Vagina (tissue), 2 donors: ENCODE data around the gene FBXL7. TPM values are rescaled to one million over a fixed set of nuclear protein-coding genes. Genes with fewer than 3 reads are reported as not detected.

Source experiments
- DNase-seq, 2 donors: peaks; one replicate each; pipeline ENCODE4 v3.0.0-alpha.2; 2017; ENCODE audit errors: extremely low spot score in 2 of 2
- H3K27ac ChIP-seq: fragments of 200-600 bp; sonication (generic); one replicate; pipeline ENCODE4 v1.5.1; 2019
- H3K27me3 ChIP-seq: fragments of 200-600 bp; sonication (generic); one replicate; pipeline ENCODE4 v1.5.1; 2019
- H3K36me3 ChIP-seq, 2 donors: fragments of 200-600 bp; sonication (generic); one replicate each; pipeline ENCODE4 v1.5.1; 2017 to 2019
- H3K4me1 ChIP-seq: fragments of 200-600 bp; sonication (generic); one replicate; pipeline ENCODE4 v1.5.1; 2019
- H3K4me3 ChIP-seq, 2 donors: fragments of 200-600 bp; sonication (generic); 1 replicate in 1 of 2; 2 replicates in 1 of 2; pipeline ENCODE4 v1.5.1; 2016 to 2019
- H3K9me3 ChIP-seq: fragments of 200-600 bp; sonication (generic); one replicate; pipeline ENCODE4 v1.5.1; 2019
- CTCF ChIP-seq, 3 experiments: fragments of 450-650 bp in 2 of 3; fragments of 200-600 bp in 1 of 3; sonication (generic) in 1 of 3; IDR thresholded peaks; one replicate each; pipeline ENCODE4 v1.5.1; 2017 to 2019; ENCODE audit warnings: antibody characterized with exemption in 3 of 3, mild to moderate bottlenecking in 2 of 3, moderate library complexity in 2 of 3
- POLR2A ChIP-seq, 2 donors: fragments of 450-650 bp; IDR thresholded peaks; one replicate each; pipeline ENCODE4 v1.6.1; 2017; ENCODE audit warnings: antibody characterized with exemption in 2 of 2, mild to moderate bottlenecking in 2 of 2, moderate library complexity in 2 of 2
- POLR2AphosphoS5 ChIP-seq, 2 donors: sonication (generic); formaldehyde crosslinking; IDR thresholded peaks; one replicate each; pipeline ENCODE4 v1.9.0; 2017; ENCODE audit warnings: antibody characterized with exemption in 2 of 2, mild to moderate bottlenecking in 2 of 2, low read depth in 1 of 2; ENCODE audit not compliant: insufficient read depth in 1 of 2
- intact Hi-C: fragments of 100-400 bp; cut with DNase I; formaldehyde crosslinking; loops from one replicate; pipeline ENCODE4 v1.15.1; 2023
- total RNA-seq: library from RNA; depleted of rRNA; stranded (reverse); fragments of >200 nt; gene quantifications from one replicate; pipeline ENCODE4 v1.2.3, GENCODE V29; 2016

The FBXL7 gene
- total RNA-seq, 1 donor from 2014 or later, result 21.1 TPM

- Histone ChIP-seq H3K27ac (no peak overlapping the region), H3K4me1 (peaks cover 23% of the 10 kb centered on the region), H3K36me3 (no peaks in the 10 kb centered on the region), H3K27me3 (no peaks in the 10 kb centered on the region), H3K9me3 (no peaks in the 10 kb centered on the region), H3K4me3 (no peak overlapping the region)
- intact Hi-C loops, result no loop called here
- DNase-seq, result no peak
- no peak for TF ChIP-seq POLR2A (IDR thresholded peaks at IDR 0.05)
- no peak for TF ChIP-seq POLR2AphosphoS5 (IDR thresholded peaks at IDR 0.05; ENCODE audit: insufficient read depth in 1 of 2, low read depth in 1 of 2)
- TF ChIP-seq CTCF (IDR thresholded peaks at IDR 0.05), result no peak
These were observed 79.4 kb downstream of the FBXL7 start for GRCh38 chr5:15579193-15579990.

- TF ChIP-seq POLR2AphosphoS5 (IDR thresholded peaks at IDR 0.05; ENCODE audit: insufficient read depth in 1 of 2, low read depth in 1 of 2) (no peak), POLR2A (IDR thresholded peaks at IDR 0.05) (no peak)
- no peaks in the 10 kb centered on the region for H3K27me3 ChIP-seq
- H3K4me3 ChIP-seq, result no peak overlapping the region
- DNase-seq, result no peak
- intact Hi-C loops, result no loop called here
- H3K4me1 ChIP-seq, result peaks cover 28% of the 10 kb centered on the region
- no peak overlapping the region for H3K27ac ChIP-seq
- H3K36me3 ChIP-seq, result no peaks in the 10 kb centered on the region
- H3K9me3 ChIP-seq, result no peaks in the 10 kb centered on the region
These were observed 84.5 kb downstream of the FBXL7 start for GRCh38 chr5:15584528-15584927.

GRCh38 chr5:15585128-15585527 is 85.1 kb downstream of the FBXL7 start:
- Histone ChIP-seq H3K4me1 (peaks cover 22% of the 10 kb centered on the region), H3K27ac (no peak overlapping the region), H3K4me3 (no peak overlapping the region), H3K36me3 (no peaks in the 10 kb centered on the region), H3K9me3 (no peaks in the 10 kb centered on the region), H3K27me3 (no peaks in the 10 kb centered on the region)
- intact Hi-C loops, result no loop called here
- no peak for TF ChIP-seq POLR2AphosphoS5 (IDR thresholded peaks at IDR 0.05; ENCODE audit: insufficient read depth in 1 of 2, low read depth in 1 of 2)
- DNase-seq, result no peak

- Histone ChIP-seq H3K9me3 (no peaks in the 10 kb centered on the region), H3K27ac (no peak overlapping the region), H3K4me3 (no peak overlapping the region), H3K36me3 (no peaks in the 10 kb centered on the region), H3K27me3 (no peaks in the 10 kb centered on the region), H3K4me1 (peaks cover 22% of the 10 kb centered on the region)
- no peak for DNase-seq
- TF ChIP-seq CTCF (IDR thresholded peaks at IDR 0.05) (no peak), POLR2A (IDR thresholded peaks at IDR 0.05) (no peak), POLR2AphosphoS5 (IDR thresholded peaks at IDR 0.05; ENCODE audit: insufficient read depth in 1 of 2, low read depth in 1 of 2) (no peak)
- intact Hi-C loops, result no loop called here
These were observed 86.0 kb downstream of the FBXL7 start for GRCh38 chr5:15585841-15586591.

GRCh38 chr5:15587916-15588315 is 87.9 kb downstream of the FBXL7 start:
- no peaks in the 10 kb centered on the region for H3K27me3 ChIP-seq
- intact Hi-C loops, result no loop called here
- DNase-seq, result no peak
- H3K27ac ChIP-seq, result no peak overlapping the region
- peaks cover 22% of the 10 kb centered on the region for H3K4me1 ChIP-seq
- no peaks in the 10 kb centered on the region for H3K9me3 ChIP-seq
- no peak overlapping the region for H3K4me3 ChIP-seq
- no peak for TF ChIP-seq CTCF (IDR thresholded peaks at IDR 0.05)
- TF ChIP-seq POLR2AphosphoS5 (IDR thresholded peaks at IDR 0.05; ENCODE audit: insufficient read depth in 1 of 2, low read depth in 1 of 2), result no peak
- no peak for TF ChIP-seq POLR2A (IDR thresholded peaks at IDR 0.05)
- H3K36me3 ChIP-seq, result no peaks in the 10 kb centered on the region

GRCh38 chr5:15592728-15593127 is 92.7 kb downstream of the FBXL7 start:
- TF ChIP-seq POLR2AphosphoS5 (IDR thresholded peaks at IDR 0.05; ENCODE audit: insufficient read depth in 1 of 2, low read depth in 1 of 2), result no peak
- no peak for TF ChIP-seq POLR2A (IDR thresholded peaks at IDR 0.05)
- no peak for TF ChIP-seq CTCF (IDR thresholded peaks at IDR 0.05)
- no peaks in the 10 kb centered on the region for H3K36me3 ChIP-seq
- intact Hi-C loops, result no loop called here
- no peak for DNase-seq
- no peak overlapping the region for H3K4me3 ChIP-seq
- H3K27ac ChIP-seq, result no peak overlapping the region
- H3K9me3 ChIP-seq, result no peaks in the 10 kb centered on the region
- peaks cover 8% of the 10 kb centered on the region for H3K4me1 ChIP-seq
- H3K27me3 ChIP-seq, result no peaks in the 10 kb centered on the region
